NOMO-1 treated with dmso at 0.1 percent for 144 hours (cell line): ENCODE data around the gene SCAF4.
"Not testable (repeated sequence)": the region's sequence is repeated elsewhere in the genome, so short reads cannot be mapped to it uniquely, and the experiment has no call there.

Source experiments
- DNase-seq: peaks from one replicate; lab custom pipeline; 2025; ENCODE audit not compliant: unreplicated experiment; lab: John Stamatoyannopoulos, UW

SCAF4 gene, protein sequence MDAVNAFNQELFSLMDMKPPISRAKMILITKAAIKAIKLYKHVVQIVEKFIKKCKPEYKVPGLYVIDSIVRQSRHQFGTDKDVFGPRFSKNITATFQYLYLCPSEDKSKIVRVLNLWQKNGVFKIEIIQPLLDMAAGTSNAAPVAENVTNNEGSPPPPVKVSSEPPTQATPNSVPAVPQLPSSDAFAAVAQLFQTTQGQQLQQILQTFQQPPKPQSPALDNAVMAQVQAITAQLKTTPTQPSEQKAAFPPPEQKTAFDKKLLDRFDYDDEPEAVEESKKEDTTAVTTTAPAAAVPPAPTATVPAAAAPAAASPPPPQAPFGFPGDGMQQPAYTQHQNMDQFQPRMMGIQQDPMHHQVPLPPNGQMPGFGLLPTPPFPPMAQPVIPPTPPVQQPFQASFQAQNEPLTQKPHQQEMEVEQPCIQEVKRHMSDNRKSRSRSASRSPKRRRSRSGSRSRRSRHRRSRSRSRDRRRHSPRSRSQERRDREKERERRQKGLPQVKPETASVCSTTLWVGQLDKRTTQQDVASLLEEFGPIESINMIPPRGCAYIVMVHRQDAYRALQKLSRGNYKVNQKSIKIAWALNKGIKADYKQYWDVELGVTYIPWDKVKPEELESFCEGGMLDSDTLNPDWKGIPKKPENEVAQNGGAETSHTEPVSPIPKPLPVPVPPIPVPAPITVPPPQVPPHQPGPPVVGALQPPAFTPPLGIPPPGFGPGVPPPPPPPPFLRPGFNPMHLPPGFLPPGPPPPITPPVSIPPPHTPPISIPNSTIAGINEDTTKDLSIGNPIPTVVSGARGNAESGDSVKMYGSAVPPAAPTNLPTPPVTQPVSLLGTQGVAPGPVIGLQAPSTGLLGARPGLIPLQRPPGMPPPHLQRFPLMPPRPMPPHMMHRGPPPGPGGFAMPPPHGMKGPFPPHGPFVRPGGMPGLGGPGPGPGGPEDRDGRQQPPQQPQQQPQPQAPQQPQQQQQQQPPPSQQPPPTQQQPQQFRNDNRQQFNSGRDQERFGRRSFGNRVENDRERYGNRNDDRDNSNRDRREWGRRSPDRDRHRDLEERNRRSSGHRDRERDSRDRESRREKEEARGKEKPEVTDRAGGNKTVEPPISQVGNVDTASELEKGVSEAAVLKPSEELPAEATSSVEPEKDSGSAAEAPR

DNA sequence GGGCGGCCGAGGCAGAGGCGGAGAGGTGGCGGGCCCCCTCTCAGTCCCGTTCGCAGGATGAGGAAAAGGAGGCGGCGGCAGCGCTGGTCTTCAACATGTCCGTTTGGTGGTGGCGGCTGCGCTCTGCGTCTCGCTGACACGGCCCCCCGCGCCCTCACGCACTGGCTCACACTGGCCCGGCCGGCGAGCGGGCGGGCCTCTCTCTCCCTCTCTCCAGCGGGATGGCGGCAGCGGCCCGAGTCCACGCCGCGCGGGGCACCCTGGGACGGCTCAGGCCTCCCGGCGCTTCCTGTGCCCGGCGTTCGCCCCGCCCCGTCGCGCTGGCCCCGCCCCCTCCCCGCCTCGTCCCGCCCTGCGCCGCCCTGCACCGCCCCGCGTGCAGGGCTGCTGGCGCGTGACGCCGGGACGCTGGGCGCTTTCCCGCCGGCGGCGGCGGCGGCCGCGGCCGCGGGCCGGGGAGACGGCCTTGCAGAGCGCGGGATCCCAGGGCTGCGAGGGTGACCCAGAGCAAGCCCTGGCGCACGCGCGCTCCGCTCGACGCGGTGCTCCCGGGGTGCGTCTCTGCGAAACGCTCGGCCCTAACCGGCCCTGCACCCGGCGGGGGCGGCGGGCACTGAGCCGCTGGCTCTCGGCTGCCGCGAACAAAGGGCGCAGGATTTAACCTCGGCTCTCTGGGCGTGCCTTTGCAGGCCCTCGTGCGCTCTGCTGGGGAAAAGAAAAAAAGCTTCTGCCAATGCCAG lies at the start of gene SCAF4:
Gene SCAF4 (minus strand): TSS at position 262 of the 740 bp plus-strand sequence. CDS start 426 bp downstream, outside the sequence.
- peak; percentile 74 for DNase-seq

DNA sequence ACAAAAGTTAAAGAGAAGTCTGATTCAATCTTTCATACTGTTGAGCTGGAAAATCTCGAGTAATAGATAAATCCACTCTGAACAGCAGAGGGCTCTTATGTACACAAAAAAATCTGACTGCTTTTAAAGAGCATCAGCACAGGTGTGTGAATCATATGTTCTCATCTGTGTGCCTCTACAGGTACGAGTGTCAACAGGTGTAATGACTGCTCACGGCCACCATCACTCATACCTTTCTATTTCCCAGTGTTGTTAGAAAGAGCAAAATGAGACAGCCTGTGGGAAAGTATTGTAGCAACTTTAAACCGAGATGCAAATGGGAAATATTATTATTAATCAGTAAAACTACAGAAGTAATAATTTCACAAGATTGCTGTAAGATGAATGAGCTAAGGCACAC lies 49.0 kb upstream of the SCAF4 start:
- DNase-seq: no peak

DNA sequence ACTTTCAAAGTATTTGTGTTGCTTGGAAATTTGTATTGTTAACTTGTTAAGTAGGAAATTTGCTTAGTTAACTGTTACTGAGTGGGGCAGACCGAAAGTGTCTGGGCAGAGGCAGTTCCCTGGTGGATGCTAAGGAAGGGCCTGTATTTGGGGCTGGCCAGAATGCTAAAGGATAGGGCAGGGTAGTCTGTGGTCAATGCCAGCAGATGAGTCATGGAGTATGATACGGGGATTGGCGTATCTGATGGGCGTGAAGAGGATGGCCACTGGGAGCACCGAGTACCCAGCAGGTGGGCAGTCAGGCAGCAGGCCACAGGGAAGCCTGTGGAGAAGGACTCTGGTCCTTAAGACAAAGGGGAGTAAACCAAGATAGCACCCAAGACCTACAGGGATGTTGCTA lies 46.6 kb upstream of the SCAF4 start:
- DNase-seq: no peak

DNA sequence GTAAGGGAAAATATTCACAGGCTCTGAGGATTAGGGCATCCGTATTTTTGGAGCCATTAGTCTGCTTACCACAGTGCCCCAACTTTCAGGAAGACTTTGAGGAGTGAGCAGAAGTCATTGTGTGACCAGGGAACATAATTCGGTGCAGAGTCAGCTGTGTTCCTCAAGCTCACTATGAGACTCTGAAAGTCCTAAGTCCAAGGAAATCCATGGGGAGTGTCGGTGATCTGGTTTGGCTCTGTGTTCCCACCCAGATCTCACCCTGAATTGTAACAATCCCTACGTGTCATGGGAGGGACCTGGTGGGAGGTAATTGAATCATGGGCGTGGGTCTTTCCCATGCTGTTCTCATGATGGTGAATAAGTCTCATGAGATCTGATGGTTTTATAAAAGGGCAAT lies 45.9 kb upstream of the SCAF4 start:
- no peak for DNase-seq

DNA sequence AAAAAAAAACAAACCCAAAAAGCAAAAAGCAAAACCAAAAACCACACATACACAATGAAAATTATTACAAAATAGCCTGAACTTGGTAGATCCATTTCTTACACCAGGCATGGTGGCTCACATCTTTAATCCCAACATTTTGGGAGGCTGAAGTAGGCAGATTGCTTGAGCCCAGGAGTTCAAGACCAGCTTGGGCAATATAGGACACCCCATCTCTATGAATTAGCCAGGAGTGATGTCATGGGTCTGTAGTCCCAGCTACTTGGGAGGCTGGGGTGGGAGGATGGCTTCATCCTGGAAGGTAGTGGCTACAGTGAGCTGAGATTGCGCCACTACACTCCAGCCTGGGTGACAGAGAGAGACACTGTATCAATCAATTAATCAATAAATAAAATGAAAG lies 42.1 kb upstream of the SCAF4 start:
- DNase-seq: no peak

DNA sequence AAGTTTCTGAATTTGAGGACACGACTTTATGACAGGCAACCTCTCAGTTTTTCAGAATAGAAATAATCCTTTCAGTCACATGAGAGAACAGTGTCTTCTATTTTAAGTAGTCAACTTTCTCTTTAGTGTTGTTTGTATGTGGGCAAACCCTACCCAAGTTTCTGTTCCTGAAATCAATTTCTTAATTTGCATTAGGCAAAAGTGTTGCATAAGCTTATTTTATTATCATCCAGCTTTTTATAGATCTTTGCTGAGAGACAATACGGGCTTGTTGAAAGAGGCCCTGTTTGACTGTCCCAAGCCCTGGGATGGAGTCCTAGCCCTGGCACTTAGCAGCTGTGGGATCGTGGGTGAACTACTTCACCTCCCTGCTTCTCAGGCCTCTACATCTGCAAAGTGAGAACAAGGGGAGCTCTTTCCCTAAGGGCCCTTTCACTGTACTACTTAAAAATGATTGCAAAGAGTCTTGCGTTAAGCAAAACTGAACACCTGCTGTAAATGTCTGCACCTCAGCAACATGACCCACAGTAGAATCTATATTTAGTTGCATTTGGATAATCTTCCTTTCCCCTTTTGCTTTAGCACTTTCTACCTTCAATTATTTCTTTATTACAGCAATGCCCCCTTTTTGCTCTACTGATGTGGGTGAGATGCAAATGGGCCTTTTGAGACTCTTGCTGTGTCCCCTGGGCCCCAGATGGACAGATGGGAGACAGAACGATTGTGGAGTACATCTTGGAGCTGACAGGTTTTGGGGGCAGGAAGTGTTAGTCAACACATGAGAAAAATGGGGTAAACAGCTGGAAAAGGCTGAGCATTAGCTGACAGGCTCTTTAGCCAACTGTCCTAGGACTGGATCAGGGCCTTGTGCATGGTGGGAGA lies 41.0 kb upstream of the SCAF4 start:
- peak; percentile 62 for DNase-seq

DNA sequence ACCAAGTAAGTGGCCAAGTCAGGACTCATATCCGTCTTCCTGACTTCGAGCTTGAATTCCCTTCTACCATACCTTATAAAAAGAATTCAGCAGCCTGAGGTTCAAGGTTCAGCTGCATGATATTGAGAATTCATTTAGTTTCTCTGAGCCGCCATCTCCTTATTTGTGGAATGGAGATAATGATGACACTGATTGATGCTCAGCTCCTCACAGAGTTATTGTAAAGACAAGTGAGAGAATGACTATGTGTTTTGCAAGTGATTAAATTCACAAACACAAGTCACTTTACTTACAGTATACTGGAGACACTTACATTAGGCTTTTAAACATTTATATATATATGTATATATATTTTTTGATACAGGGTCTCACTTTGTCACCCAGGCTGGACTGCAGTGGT lies 39.8 kb upstream of the SCAF4 start:
- DNase-seq: no peak

DNA sequence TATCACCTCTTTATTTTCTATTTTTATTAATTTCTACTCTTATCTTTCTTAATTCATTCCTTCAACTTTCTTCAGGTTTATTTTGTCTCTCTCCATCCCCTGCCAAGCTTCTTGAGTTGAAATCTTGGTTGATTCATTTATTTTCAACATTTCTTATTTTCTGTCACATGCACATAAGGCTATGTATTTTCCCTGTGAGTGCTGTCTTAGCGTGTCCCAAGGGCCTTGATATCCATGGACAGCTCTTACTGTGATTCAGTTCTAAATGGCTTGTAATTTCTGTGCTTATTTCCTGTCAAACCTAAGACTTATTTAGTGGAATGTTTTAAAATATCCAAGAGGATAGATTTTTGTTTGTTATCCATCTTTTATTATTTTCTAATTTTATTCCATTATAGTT lies 36.8 kb upstream of the SCAF4 start:
- no peak for DNase-seq

DNA sequence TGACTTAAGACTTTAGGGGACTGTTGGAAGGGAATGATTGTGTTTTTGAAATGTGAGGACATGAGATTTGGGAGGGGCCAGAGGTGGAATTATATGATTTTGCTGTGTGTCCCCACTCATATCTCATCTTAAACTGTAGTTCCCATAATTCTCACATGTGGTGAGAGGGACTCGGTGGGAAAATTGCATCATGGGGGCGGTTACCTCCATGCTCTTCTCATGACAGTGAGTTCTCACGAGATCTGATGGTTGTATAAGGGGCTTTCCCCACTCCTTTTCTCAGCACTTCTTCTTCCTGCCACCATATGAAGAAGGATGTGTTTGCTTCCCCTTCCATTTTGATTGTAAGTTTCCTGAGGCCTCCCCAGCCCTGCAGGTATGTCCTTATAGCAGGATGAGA lies 35.0 kb upstream of the SCAF4 start:
- no peak for DNase-seq

DNA sequence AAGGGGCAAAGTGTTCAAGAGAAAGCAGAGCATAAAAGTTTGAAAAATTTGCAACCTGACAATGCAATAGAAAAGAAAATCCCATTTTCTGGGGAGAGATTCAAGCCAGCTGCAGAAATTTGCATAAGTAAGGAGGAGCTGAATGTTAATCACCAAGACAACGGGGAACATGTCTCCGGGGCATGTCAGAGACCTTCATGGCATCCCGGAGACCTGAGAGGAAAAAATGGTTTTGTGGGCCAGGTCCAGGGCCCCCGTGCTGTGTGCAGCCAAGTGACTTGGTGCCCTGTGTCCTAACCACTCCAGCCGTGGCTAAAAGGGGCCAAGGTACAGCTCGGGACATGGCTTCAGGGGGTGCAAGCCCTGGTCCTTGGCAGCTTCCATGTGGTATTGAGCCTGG lies 33.9 kb upstream of the SCAF4 start:
- not testable (repeated sequence) for DNase-seq

DNA sequence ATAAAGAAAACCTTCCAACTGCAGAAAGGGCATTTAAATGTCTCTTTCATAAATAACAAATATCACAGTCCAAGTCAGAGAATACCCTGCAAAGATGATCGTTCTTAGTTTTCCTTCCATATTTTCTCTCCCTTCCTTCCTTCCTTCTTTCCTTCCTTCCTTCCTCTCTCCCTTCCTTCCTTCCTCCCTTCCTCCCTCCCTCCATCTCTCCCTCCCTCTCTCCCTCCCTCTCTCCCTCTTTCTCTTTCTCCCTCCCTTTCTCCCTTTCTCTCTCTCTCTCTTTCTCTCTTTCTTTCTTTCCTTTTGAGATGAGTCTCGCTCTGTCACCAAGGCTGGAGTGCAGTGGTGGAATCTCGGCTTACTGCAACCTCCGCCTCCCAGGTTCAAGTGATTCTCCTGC lies 29.0 kb upstream of the SCAF4 start:
- no peak for DNase-seq

DNA sequence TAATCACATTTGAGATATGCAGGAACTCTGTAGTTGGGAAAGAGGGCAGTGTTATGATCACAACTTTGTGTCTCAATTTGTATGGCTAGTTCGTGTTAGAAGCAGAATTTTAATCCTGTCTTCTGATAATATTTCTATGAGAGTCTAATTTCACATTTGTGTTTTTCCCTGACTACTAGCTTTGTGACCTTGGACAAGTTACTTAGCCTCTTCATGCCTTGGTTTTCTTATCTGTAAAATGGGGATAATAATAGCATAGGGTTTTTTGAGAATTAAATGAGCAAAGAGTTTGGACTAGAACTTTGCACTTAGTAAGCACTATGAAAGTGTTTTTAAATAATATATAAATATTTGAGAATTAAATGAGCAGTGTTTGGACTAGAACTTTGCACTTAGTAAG lies 24.9 kb upstream of the SCAF4 start:
- DNase-seq: no peak

DNA sequence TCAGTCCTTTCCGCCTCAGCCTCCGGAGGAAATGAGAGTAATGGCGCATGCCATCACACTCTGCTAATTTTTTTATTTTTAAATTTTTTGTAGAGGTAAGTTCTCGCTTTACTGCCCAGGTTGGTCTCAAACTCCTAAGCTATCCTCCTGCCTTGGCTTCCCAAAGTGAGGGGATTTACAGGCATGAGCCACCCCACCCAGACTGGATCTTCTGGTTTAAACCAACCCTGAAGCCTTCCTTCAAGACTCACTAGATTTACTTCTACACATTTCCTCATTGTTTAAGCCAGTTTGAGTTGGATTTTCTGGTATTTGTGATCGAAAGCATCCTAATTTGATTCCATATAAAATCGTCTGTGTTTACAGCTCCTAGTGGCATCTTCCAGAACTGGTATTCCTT lies 23.1 kb upstream of the SCAF4 start:
- no peak for DNase-seq

DNA sequence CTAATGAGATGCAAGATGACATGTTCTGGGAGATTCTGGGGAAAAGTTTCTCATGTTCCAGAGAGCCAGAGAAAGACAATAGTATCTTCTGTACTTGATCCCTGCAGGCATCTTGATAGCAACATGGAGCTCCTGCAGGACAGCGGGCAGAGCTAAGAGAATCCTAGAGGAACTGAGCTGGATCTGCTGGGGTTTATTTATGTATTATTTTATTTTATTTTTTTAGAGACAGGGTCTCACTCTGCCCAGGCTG lies 22.7 kb upstream of the SCAF4 start:
- no peak for DNase-seq

DNA sequence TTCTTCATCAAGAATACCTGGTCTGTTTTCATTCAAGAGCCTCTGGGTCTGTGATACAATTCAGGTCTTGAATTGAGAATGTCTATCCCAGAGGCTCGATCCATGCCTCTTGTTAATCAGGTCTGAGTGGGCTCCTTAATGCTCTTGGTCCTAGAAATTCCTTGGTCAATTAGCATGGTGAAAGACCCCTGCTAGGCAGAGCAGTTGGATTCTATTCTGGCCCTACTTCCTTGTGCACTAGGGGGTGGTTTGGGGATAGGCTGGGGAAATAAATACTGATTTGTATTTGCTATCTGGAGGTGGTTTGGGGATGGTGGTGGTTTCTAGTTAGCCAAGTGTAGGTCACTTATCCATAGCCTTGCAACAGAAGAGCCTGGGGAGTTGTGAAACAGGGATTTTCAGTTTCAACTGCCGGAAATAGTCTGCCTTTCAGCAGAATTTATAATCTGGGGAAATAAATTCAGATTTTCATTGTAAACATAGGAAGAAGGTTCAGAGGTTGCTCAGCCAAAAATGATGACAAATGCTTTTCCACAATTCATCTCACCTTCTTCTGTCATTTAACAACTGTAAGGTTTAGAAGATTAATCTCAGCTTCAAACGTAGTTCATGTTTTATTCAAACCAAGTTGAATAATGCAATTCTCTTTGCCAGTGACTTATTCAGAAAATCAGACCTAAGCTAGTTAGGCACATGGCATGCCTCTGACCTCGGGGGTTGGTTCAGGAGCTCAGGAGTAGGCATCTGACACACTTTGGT lies 22.2 kb upstream of the SCAF4 start:
- peak; percentile 55 for DNase-seq

DNA sequence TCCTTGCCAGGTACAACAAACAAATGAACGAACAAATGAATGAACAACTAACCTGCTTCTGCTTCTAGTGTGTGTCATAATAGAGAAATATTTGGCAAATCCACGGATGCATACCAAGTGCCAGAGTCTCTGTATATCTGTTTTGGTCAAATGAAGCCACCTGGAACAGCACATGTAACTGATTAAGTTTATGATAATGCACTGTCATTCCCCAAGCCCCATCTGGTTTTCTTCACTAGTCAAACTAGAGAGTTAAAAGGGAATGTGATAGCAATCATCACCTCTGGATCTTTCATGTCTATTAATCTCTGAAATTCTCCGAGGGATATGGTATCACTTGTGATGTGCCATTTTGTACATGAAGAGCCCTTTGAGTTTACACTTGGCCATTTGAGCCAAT lies 21.0 kb upstream of the SCAF4 start:
- no peak for DNase-seq

DNA sequence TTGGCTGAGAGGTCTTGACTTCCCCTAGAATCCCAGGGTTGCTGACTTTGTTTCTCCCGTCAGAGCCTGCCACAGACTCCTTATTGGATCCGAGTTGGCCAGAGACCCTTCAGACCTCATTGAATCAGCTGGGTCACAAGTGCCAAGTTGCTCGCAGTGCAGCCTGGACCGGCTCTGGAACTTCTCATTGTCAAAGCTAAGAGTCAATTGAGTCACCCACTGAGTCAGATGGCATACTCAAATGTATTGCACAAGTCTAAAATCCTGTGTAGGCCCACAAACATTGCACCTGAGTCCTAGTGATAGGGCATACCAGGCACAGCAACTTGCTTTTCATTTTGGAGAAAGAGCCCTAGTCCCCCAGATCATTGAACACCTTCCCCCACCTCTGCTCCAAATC lies 20.4 kb upstream of the SCAF4 start:
- DNase-seq: no peak

DNA sequence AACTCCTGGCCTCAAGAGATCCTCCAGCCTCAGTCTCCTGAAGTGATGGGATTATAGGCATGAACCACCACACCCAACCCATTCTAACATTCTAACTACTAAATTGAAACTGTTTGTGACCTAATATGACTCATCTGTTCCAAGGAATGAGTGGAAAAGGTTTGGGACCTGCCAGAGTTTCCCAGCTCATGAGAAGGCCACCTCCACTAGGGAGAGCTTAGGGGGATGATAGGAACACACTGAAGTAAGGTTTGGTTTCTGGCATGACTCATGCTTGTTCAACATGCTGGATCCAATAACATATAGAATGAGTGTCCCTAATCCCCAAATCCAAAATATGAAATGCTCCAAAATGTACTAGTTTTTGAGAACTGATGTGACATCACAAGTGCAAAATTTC lies 18.9 kb upstream of the SCAF4 start:
- no peak for DNase-seq

DNA sequence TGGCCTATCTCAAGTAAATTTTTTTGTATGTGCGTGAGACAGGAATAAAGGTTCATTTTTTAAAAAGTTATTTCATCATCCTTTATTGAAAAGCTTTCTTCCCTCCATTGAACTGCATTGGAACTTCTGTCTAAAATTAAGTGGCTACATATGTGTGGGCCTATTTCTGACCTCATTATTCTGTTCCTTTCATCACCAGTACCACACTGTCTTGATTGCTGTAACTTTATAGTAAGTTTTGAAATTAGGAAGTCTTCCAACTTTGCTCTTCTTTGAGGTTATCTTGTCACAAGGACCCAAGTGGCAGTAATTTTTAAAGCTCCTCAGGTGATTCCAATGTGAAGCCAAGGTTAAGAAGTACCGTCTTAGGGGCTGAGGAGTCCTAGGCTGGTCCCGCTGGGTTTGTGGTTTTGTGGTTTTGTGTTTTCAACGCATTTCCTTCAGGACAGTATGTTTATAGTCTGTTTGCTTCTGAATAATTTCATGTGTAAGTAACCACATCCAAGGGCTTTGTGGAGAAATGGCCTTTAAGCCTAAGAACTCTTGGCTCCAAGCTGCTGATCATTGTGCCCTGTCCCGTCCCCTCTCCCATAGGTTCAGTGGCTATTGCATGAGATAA lies 12.4 kb upstream of the SCAF4 start:
- DNase-seq: peak; percentile 11
